Testis (tissue), 3 donors: Measurements from ENCODE around the gene DERL3. TPM values are rescaled to one million over a fixed set of nuclear protein-coding genes. Genes with fewer than 3 reads are reported as not detected.

Experiments
- DNase-seq: peaks from one replicate; pipeline ENCODE4 v3.0.0-alpha.2; 2019
- H3K27ac ChIP-seq, 2 donors: fragments of 200-600 bp; sonication (generic); one replicate each; pipeline ENCODE4 v1.5.1; 2019
- H3K27me3 ChIP-seq: fragments of 200-600 bp; sonication (generic); one replicate; pipeline ENCODE4 v1.5.1; 2019
- H3K36me3 ChIP-seq: fragments of 200-600 bp; sonication (generic); one replicate; pipeline ENCODE4 v1.5.1; 2017; ENCODE audit warnings: low read depth; ENCODE audit errors: missing control alignments
- H3K4me1 ChIP-seq: fragments of 200-600 bp; sonication (generic); one replicate; pipeline ENCODE4 v1.5.1; 2019
- H3K4me3 ChIP-seq, 2 donors: fragments of 200-600 bp; sonication (generic); one replicate each; pipeline ENCODE4 v1.5.1; 2017 to 2019
- H3K9me3 ChIP-seq: fragments of 200-600 bp; sonication (generic); one replicate; pipeline ENCODE4 v1.5.1; 2017
- CTCF ChIP-seq, 3 experiments: fragments of 450-650 bp in 2 of 3; fragments of 200-600 bp in 1 of 3; sonication (generic) in 1 of 3; IDR thresholded peaks; one replicate each; pipeline ENCODE4 v1.5.1; 2016 to 2019; ENCODE audit warnings: antibody characterized with exemption in 3 of 3, mild to moderate bottlenecking in 2 of 3, moderate library complexity in 1 of 3
- POLR2A ChIP-seq: fragments of 450-650 bp; IDR thresholded peaks from one replicate; pipeline ENCODE4 v1.6.1; 2017; ENCODE audit warnings: antibody characterized with exemption, mild to moderate bottlenecking, moderate library complexity
- WGBS, 2 donors: methylation state at CpG; one replicate each; pipeline ENCODE4 v1.1.5; 2018; 5-methylcytosine and 5-hydroxymethylcytosine counted together
- intact Hi-C: fragments of 100-400 bp; cut with DNase I; formaldehyde crosslinking; loops from one replicate; pipeline ENCODE4 v1.15.1; 2023; ENCODE audit warnings: low total_unique reads
- polyA plus RNA-seq: library from polyadenylated mRNA; stranded (reverse); fragments of 350-450 nt; fragmentation: Illumina TruSeq; extraction: RNeasy Lipid Tissue Mini Kit (QIAGEN cat#74804); gene quantifications from one replicate; pipeline ENCODE4 v1.2.3, GENCODE V29; 2014; ENCODE audit warnings: low read depth, low replicate concordance; ENCODE audit not compliant: insufficient read depth
- total RNA-seq, 2 donors: library from RNA; depleted of rRNA; stranded (reverse); fragments of >200 nt; gene quantifications; one replicate each; pipeline ENCODE4 v1.2.3, GENCODE V29; 2016

The DERL3 gene
- total and polyA plus RNA-seq, 3 donors from 2014 or later, result 14.9 to 48.7 (median 16.2) TPM

GRCh38 chr22:23818541-23818940 lies 20.3 kb downstream of the DERL3 start:
- Histone ChIP-seq H3K9me3 (no peaks in the 10 kb centered on the region), H3K4me3 (no peak overlapping the region), H3K4me1 (peaks cover 17% of the 10 kb centered on the region), H3K27ac (no peak overlapping the region), H3K36me3 (no peaks in the 10 kb centered on the region), H3K27me3 (no peaks in the 10 kb centered on the region)
- DNase-seq, result no peak
- TF ChIP-seq POLR2A (no peak), CTCF (IDR thresholded peaks at IDR 0.05) (no peak)
- 82 to 89% methylated on average over 2 of the region's 2 CpGs for WGBS, 2 donors
- intact Hi-C loops, result no loop called here

DNA sequence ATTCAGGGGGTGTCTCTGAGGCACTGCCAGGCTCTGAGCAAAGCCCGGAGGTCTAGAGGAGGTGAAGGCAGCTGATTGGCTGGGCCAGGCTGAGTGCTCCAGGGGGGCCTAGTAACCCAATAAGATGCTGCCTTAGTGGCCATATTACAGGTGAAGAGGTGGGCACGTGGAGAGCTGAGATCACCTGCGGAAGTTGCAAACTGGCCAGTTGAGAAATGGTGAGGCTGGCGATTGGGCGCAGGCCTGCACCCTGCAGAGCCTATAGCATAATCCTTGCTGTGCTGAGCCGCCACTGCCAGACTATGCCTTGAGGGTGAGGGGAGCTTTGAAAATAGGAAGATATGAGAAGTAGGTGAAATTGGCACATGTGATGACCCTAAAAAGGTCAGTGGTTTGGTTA lies 21.7 kb downstream of the DERL3 start:
- intact Hi-C loops, result no loop called here
- 82 to 91% methylated on average over 6 of the region's 6 CpGs for WGBS, 2 donors
- no peaks in the 10 kb centered on the region for H3K36me3 ChIP-seq

DNA sequence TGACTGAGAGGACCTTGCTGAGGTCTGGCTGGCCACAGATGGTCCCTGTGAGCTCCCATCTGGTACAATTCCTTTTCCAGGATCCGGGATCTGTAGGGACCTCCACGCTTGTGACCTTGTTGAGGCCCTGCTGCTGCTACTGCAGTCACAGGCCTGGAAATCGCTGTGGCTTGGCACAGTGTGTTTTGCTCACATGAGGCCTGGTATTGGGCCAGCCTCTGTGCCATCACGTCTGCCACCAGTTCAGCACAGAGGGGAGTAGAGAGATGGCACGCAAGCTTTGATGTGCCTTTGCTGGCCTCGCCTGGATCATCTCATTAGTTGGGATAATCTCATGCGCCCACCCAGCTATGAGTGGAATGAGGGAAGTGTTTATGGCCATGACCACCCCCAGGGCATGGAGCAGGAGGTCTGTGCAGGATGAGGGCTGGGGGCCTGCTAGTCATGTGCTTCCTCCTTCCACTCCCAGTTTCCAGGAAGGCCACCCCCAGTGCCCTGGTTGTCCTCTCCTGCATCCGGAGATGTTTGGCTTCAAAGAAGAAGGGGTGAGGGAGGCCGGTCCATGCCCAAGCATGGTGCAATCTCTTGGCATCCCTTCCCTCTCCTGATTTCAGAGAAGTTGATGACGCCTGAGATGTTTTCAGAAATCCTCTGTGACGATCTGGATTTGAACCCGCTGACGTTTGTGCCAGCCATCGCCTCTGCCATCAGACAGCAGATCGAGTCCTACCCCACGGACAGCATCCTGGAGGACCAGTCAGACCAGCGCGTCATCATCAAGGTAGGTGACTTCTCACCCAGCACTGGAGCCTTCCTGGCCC lies 22.4 kb downstream of the DERL3 start:
- no peaks in the 10 kb centered on the region for H3K36me3 ChIP-seq
- H3K27ac ChIP-seq, result no peak overlapping the region
- no peak overlapping the region for H3K4me3 ChIP-seq
- no peaks in the 10 kb centered on the region for H3K27me3 ChIP-seq
- no peaks in the 10 kb centered on the region for H3K4me1 ChIP-seq
- WGBS, 2 donors, result 84 to 92% methylated on average over 7 to 18 of the region's 18 CpGs
- DNase-seq, result no peak
- intact Hi-C loops, result no loop called here
- no peaks in the 10 kb centered on the region for H3K9me3 ChIP-seq
- TF ChIP-seq POLR2A, result no peak
- TF ChIP-seq CTCF (IDR thresholded peaks at IDR 0.05), result no peak

More for the DNA sequence above, 21.7 kb downstream of the DERL3 start:
- Histone ChIP-seq H3K4me1 (peaks cover 3% of the 10 kb centered on the region), H3K9me3 (no peaks in the 10 kb centered on the region), H3K4me3 (no peak overlapping the region), H3K27ac (no peak overlapping the region), H3K27me3 (no peaks in the 10 kb centered on the region)
- TF ChIP-seq POLR2A (no peak), CTCF (IDR thresholded peaks at IDR 0.05) (no peak)
- DNase-seq, result no peak

- Histone ChIP-seq H3K9me3 (no peaks in the 10 kb centered on the region), H3K4me3 (no peak overlapping the region), H3K27me3 (no peaks in the 10 kb centered on the region), H3K36me3 (no peaks in the 10 kb centered on the region), H3K4me1 (no peaks in the 10 kb centered on the region), H3K27ac (no peak overlapping the region)
- intact Hi-C loops, result no loop called here
- no peak for TF ChIP-seq CTCF (IDR thresholded peaks at IDR 0.05)
- no peak for TF ChIP-seq POLR2A
- DNase-seq, result no peak
- 72 to 81% methylated on average over 9 to 10 of the region's 10 CpGs for WGBS, 2 donors
These were observed 23.2 kb downstream of the DERL3 start for GRCh38 chr22:23815541-23816155.
